WTC11 (cell line): Measurements from ENCODE around the gene GPRC5C. TPM values are rescaled to one million over a fixed set of nuclear protein-coding genes. Genes with fewer than 3 reads are reported as not detected.

Experiments used
- ATAC-seq: fragments of 200-7000 bp; cut with Tn5 transposase; 2 replicates; pipeline ENCODE4 v1.10.0; 2021; ENCODE audit warnings: mild to moderate bottlenecking, moderate library complexity
- CTCF ChIA-PET: fragments of 300-600 bp; sonication (Branson Sonifier 250); formaldehyde crosslinking; loops from one replicate; lab custom pipeline; 2021; ENCODE audit warnings: antibody characterized with exemption; lab: Charles Lee
- POLR2A ChIA-PET: fragments of 350-600 bp; sonication (Branson Sonifier 250); formaldehyde crosslinking; loops from one replicate; lab custom pipeline; 2021; ENCODE audit warnings: antibody characterized with exemption; lab: Charles Lee
- DNase-seq: peaks from one replicate; pipeline ENCODE4 v3.0.0; 2021; ENCODE audit warnings: low spot score
- H3K27ac Mint-ChIP-seq: 2 replicates; pipeline ENCODE4 v1.8.0; 2021; ENCODE audit warnings: mixed read lengths
- H3K27me3 Mint-ChIP-seq: 2 replicates; pipeline ENCODE4 v1.8.0; 2021; ENCODE audit warnings: low read depth, mild to moderate bottlenecking, moderate library complexity, mixed read lengths
- H3K36me3 Mint-ChIP-seq: 2 replicates; pipeline ENCODE4 v1.8.0; 2021; ENCODE audit warnings: mixed read lengths
- H3K4me1 Mint-ChIP-seq: 2 replicates; pipeline ENCODE4 v1.8.0; 2022; ENCODE audit warnings: mixed read lengths
- H3K4me3 Mint-ChIP-seq: 2 replicates; pipeline ENCODE4 v1.8.0; 2021; ENCODE audit warnings: mild to moderate bottlenecking, moderate library complexity, mixed read lengths
- H3K9me3 Mint-ChIP-seq: 2 replicates; pipeline ENCODE4 v1.8.0; 2021; ENCODE audit warnings: mixed read lengths
- CTCF ChIP-seq: fragments of 200-600 bp; IDR thresholded peaks from 2 replicates; pipeline ENCODE4 v1.8.0; 2022; ENCODE audit warnings: antibody characterized with exemption
- ELF4 ChIP-seq: sonication (generic); formaldehyde crosslinking; IDR thresholded peaks from 2 replicates; pipeline ENCODE4 v1.8.1; 2022; ENCODE audit warnings: low read depth, mild to moderate bottlenecking, moderate library complexity, missing genetic modification reagents
- EMX1 ChIP-seq: fragments of 250-450 bp; sonication (Bioruptor Pico); IDR thresholded peaks from 2 replicates; pipeline ENCODE4 v1.8.0; 2021; ENCODE audit warnings: mild to moderate bottlenecking
- FOXJ3 ChIP-seq: sonication (generic); formaldehyde crosslinking; IDR thresholded peaks from 2 replicates; pipeline ENCODE4 v1.9.0; 2021; ENCODE audit warnings: missing genetic modification reagents, mild to moderate bottlenecking, borderline replicate concordance
- GABPB1 ChIP-seq: sonication (generic); formaldehyde crosslinking; IDR thresholded peaks from 2 replicates; pipeline ENCODE4 v1.8.1; 2023; ENCODE audit warnings: mild to moderate bottlenecking, missing genetic modification reagents
- IRF2 ChIP-seq: sonication (generic); formaldehyde crosslinking; IDR thresholded peaks from 2 replicates; pipeline ENCODE4 v1.8.0; 2022; ENCODE audit warnings: low read depth, missing genetic modification reagents, borderline replicate concordance
- JAZF1 ChIP-seq: fragments of 250-450 bp; sonication (Bioruptor Pico); IDR thresholded peaks from 2 replicates; pipeline ENCODE4 v1.9.0; 2021; ENCODE audit warnings: moderate library complexity, mild to moderate bottlenecking, inconsistent platforms
- MYBL2 ChIP-seq: sonication (generic); formaldehyde crosslinking; IDR thresholded peaks from 2 replicates; pipeline ENCODE4 v1.8.1; 2023; ENCODE audit warnings: mild to moderate bottlenecking, moderate library complexity, missing genetic modification reagents
- PRDM15 ChIP-seq: sonication (generic); formaldehyde crosslinking; IDR thresholded peaks from 2 replicates; pipeline ENCODE4 v1.8.0; 2022; ENCODE audit warnings: missing genetic modification reagents
- RORB ChIP-seq: fragments of 250-450 bp; sonication (Bioruptor Pico); IDR thresholded peaks from 2 replicates; pipeline ENCODE4 v1.9.0; 2021; ENCODE audit warnings: mild to moderate bottlenecking
- SOX15 ChIP-seq: fragments of 250-450 bp; sonication (Bioruptor Pico); IDR thresholded peaks from 2 replicates; pipeline ENCODE4 v1.9.0; 2021; ENCODE audit warnings: mild to moderate bottlenecking
- TCF7 ChIP-seq: sonication (generic); formaldehyde crosslinking; IDR thresholded peaks from 2 replicates; pipeline ENCODE4 v1.8.0; 2022; ENCODE audit warnings: mild to moderate bottlenecking, low read depth, missing genetic modification reagents, moderate library complexity
- USF2 ChIP-seq: sonication (generic); formaldehyde crosslinking; IDR thresholded peaks from 2 replicates; pipeline ENCODE4 v1.8.1; 2023; ENCODE audit warnings: mild to moderate bottlenecking, missing genetic modification reagents, moderate library complexity
- ZMAT4 ChIP-seq: fragments of 250-450 bp; sonication (Bioruptor Pico); IDR thresholded peaks from 2 replicates; pipeline ENCODE4 v1.9.0; 2021; ENCODE audit warnings: mild to moderate bottlenecking
- ZNF121 ChIP-seq: sonication (generic); formaldehyde crosslinking; IDR thresholded peaks from 2 replicates; pipeline ENCODE4 v1.8.0; 2023; ENCODE audit warnings: missing genetic modification reagents
- ZNF263 ChIP-seq: sonication (generic); formaldehyde crosslinking; IDR thresholded peaks from 2 replicates; pipeline ENCODE4 v1.8.1; 2022; ENCODE audit warnings: low read depth, mild to moderate bottlenecking, moderate library complexity, missing genetic modification reagents
- ZNF317 ChIP-seq: sonication (generic); formaldehyde crosslinking; IDR thresholded peaks from 2 replicates; pipeline ENCODE4 v1.8.1; 2023; ENCODE audit warnings: low read depth, mild to moderate bottlenecking, moderate library complexity, missing genetic modification reagents, borderline replicate concordance
- ZNF396 ChIP-seq: fragments of 250-450 bp; sonication (Bioruptor Pico); IDR thresholded peaks from 2 replicates; pipeline ENCODE4 v1.8.0; 2021; ENCODE audit warnings: mild to moderate bottlenecking, moderate library complexity, borderline replicate concordance
- ZNF423 ChIP-seq: fragments of 250-450 bp; sonication (Bioruptor Pico); IDR thresholded peaks from 2 replicates; pipeline ENCODE4 v2.1.2; 2022; ENCODE audit warnings: mild to moderate bottlenecking, moderate library complexity
- ZNF425 ChIP-seq: fragments of 250-450 bp; sonication (Bioruptor Pico); conservative IDR thresholded peaks from 2 replicates; pipeline ENCODE4 v1.9.0; 2021; ENCODE audit warnings: mild to moderate bottlenecking
- ZSCAN18 ChIP-seq: fragments of 250-450 bp; sonication (Bioruptor Pico); IDR thresholded peaks from 2 replicates; pipeline ENCODE4 v2.1.2; 2022; ENCODE audit warnings: mild to moderate bottlenecking, moderate library complexity
- total RNA-seq: library from RNA; stranded (reverse); gene quantifications from 3 replicates; pipeline ENCODE4 v1.2.3, GENCODE V29; 2021

GPRC5C gene
- total RNA-seq, 1 experiment from 2014 or later, result 19.6 TPM

- H3K27ac Mint-ChIP-seq, result no peak overlapping the region
- no peak for DNase-seq
- H3K4me3 Mint-ChIP-seq, result no peak overlapping the region
- no peak for ATAC-seq
- peaks cover 26% of the 10 kb centered on the region for H3K27me3 Mint-ChIP-seq
- no peak for TF ChIP-seq JAZF1 (CRISPR knock-in tag)
- TF ChIP-seq SOX15 (CRISPR knock-in tag), result no peak
- TF ChIP-seq IRF2 (CRISPR knock-in tag), result no peak
- no peak for TF ChIP-seq RORB (CRISPR knock-in tag)
- peaks cover 30% of the 10 kb centered on the region for H3K4me1 Mint-ChIP-seq
- ChIA-PET POLR2A (interaction anchor here (0.6 kb wide), 1 partner anchor 14 kb away, joined by 3 read pairs; no protein-coding TSS in a partner anchor), CTCF (no interaction called here)
- H3K9me3 Mint-ChIP-seq, result no peaks in the 10 kb centered on the region
- H3K36me3 Mint-ChIP-seq, result no peaks in the 10 kb centered on the region
Observed at GRCh38 chr17:74427763-74428153, 4.1 kb upstream of the GPRC5C start.

- H3K9me3 Mint-ChIP-seq, result no peaks in the 10 kb centered on the region
- ATAC-seq, result peak; percentile 9
- ChIA-PET CTCF (interaction anchor here (0.7 to 2.8 kb wide), 12 partner anchors 9 to 307 kb away, joined by 3 to 29 read pairs (median 4); partner anchors contain the start of genes BTBD17 and RAB37), POLR2A (interaction anchor here (1.3 to 2.0 kb wide), 2 partner anchors 25 to 73 kb away, joined by 4 to 17 read pairs; no protein-coding TSS in a partner anchor)
- peaks cover 39% of the 10 kb centered on the region for H3K4me1 Mint-ChIP-seq
- TF ChIP-seq ZNF121 (CRISPR knock-in tag) (0 out of 2 replicates have a peak, but pooled peaks have one; percentile 65), MYBL2 (CRISPR knock-in tag) (no peak), GABPB1 (CRISPR knock-in tag) (peak; percentile 7; the same call in 1 of the 2 replicates)
- peak overlapping the region; percentile 84 for H3K4me3 Mint-ChIP-seq
- peak overlapping the region; percentile 53 for H3K27ac Mint-ChIP-seq
- no peaks in the 10 kb centered on the region; the same call in 1 of the 2 replicates for H3K36me3 Mint-ChIP-seq
- DNase-seq, result no peak
- H3K27me3 Mint-ChIP-seq, result peaks cover 37% of the 10 kb centered on the region
Observed at GRCh38 chr17:74429604-74430384, 2.1 kb upstream of the GPRC5C start.

GRCh38 chr17:74430385-74430705, 1.5 kb upstream of the GPRC5C start:
- Mint-ChIP-seq H3K27me3 (peaks cover 37% of the 10 kb centered on the region), H3K4me1 (peaks cover 39% of the 10 kb centered on the region), H3K36me3 (no peaks in the 10 kb centered on the region; the same call in 1 of the 2 replicates), H3K4me3 (peak overlapping the region; percentile 84), H3K9me3 (no peaks in the 10 kb centered on the region), H3K27ac (peak overlapping the region; percentile 53)
- ChIA-PET CTCF (interaction anchor here (0.7 to 2.8 kb wide), 12 partner anchors 8 to 307 kb away, joined by 3 to 29 read pairs (median 4); partner anchors contain the start of genes BTBD17 and RAB37), POLR2A (interaction anchor here (1.3 to 2.0 kb wide), 2 partner anchors 24 to 73 kb away, joined by 4 to 17 read pairs; no protein-coding TSS in a partner anchor)
- no peak for DNase-seq
- peak; percentile 2; the same call in 1 of the 2 replicates for ATAC-seq
- no peak for TF ChIP-seq PRDM15 (CRISPR knock-in tag)
- TF ChIP-seq ZNF423 (CRISPR knock-in tag), result no peak
- TF ChIP-seq ZMAT4, result no peak
- TF ChIP-seq ZNF263 (CRISPR knock-in tag), result no peak
- TF ChIP-seq EMX1 (CRISPR knock-in tag), result no peak
- no peak for TF ChIP-seq ZNF425 (CRISPR knock-in tag)
- no peak for TF ChIP-seq USF2 (CRISPR knock-in tag)
- no peak for TF ChIP-seq ZSCAN18 (CRISPR knock-in tag)
- TF ChIP-seq ZNF396 (CRISPR knock-in tag), result no peak
- TF ChIP-seq ELF4 (CRISPR knock-in tag), result no peak
- TF ChIP-seq CTCF, result no peak
- TF ChIP-seq ZNF317 (CRISPR knock-in tag), result no peak
- TF ChIP-seq FOXJ3, result no peak
- no peak for TF ChIP-seq TCF7 (CRISPR knock-in tag)
- no peak for TF ChIP-seq ZNF121 (CRISPR knock-in tag)
